Cortex of kidney (tissue), 1 donor: Measurements from ENCODE around the gene CEP85L.

Source experiments
- DNase-seq: peaks from one replicate; lab custom pipeline; 2025; lab: John Stamatoyannopoulos, UW

CEP85L gene

GRCh38 chr6:118660218-118660569 lies 8.8 kb upstream of the CEP85L start:
- no peak for DNase-seq

DNA sequence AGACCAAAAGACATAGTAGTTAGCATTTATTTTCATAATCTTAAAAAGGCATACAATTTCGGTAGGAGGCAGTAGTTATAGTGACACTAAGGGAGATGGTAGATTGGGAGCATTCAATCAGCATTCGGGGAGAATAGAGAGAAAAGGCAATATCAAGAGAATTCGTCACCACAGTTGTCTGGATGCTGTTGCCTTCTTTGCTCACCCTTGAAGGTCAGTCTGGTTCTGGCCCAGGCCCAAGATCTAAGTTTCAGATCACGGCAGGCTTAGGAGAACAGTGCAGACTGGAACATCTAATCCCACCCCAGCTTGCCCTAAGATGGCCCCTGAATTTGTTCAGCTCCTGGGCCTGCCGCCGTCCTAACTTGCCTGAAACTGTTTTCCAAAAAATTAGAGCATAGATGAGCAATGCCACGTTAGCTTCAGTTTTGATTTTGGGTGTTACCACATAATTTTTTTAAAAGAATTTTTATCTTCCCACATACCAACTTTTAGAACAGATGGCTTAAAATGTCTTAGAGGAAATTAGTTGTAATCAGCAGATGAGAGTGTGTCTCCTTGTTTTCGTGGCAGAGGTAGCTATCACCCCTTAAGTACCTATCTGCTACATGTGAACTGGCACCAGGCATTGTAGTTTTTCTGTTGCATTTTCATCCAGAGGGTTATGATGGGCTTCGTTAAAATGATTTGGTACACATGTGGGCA lies 8.3 kb upstream of the CEP85L start:
- no peak for DNase-seq

DNA sequence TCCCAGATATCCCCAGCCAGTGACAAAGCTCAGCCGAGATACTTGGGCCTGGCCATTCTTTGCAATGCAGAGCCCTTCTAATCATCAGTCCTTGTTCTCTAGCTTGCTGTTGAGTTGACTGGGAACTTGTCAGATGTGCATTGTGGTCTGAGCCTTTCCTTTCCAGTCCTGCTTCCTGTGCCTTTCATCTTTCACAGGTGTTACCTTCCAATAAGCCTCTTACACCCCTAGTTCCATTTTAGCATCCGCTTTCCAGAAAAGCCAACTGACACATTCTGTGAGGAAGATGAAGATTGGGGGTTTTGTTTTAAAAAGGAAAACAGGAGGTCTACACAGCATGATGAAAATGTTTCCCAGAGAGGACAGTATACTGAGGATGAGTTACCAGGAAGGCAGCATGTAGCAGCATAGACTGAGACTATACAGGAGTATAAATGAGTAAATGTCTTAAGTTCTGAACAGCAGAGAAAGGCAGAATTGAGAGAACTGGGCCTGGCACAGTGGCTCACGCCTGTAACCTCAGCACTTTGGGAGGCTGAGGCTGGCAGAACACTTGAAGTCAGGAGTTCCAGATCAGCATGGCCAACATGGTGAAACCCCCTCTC lies 5.6 kb upstream of the CEP85L start:
- no peak for DNase-seq

DNA sequence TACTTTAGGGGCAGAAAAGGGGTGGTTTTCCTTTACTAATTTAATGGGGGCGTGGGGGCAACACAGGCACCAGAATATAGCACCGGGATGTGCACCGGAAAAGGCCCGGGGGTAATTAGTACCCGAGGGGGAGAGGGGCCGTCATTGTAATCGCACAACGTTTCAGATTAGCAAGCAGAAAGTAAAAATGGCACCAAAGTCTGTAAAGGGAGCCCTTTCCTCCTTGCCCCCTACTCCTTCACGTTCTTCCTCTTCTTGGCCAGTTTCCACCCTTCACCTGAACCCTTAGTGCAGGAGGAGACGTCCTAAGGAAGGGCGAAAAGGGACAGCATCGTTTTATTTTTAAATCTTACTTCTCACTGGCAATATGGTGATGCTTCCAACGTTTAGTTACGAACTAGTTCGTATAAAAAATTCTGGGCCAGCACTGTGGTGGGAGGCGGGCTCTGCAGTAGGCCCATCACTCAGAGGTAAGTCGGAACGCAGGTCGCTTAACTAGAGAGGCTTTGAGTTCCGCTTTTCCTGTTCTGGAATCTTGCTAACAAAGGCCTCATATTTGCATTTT lies 742 bp upstream of the CEP85L start:
- DNase-seq: no peak

GRCh38 chr6:118650582-118651281 lies 659 bp downstream of the CEP85L start:
- no peak for DNase-seq

DNA sequence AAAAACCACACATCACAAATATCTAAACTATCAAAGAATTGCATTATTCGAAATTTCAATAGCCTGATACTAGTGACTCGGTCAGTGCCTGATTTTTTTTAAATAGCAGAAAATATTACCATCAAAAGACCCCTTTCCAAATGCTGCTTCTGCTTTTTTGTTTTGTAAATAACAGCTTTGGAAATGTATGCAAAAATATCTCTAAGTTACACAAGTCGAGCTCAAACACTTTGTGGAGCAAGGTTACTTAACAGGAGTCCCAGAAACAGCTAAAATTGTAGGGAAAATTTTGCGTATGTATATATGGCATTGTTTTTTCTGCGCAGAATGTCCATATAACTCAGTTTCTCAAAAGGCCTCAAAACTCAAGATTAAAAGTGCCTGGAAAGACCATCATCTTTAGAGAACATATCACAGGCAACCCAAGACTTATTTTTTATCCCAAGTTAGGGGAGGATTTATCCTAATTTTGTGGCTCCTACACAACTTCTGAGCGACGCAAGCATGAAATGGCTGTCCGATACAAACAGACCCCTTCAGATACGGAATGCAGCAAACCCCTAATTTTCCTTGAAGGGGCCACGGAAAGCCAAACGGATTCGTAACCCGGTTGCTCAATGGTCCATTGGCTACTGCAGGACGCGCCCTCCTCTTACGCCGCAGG lies 1.3 kb downstream of the CEP85L start:
- DNase-seq: no peak

GRCh38 chr6:118648866-118649554 lies 2.4 kb downstream of the CEP85L start:
- no peak for DNase-seq

DNA sequence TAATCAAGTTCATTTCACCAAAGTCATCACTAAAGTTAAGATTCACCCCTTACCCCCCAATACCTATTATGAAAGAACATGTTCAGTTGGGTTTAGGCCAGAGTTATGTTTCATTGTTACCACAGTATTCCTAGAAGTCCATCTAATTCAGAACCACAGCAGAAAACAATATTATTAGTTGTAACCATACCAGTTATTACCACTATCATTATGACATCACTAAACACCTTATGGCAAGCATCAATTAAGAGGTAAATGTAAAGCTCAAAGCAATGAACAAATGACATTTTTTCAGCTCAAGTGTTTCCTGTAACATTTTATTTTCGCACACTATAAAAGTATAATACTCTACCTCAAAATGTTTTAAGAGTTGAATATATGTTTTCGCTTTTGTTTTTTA lies 4.4 kb downstream of the CEP85L start:
- DNase-seq: no peak

GRCh38 chr6:118645395-118645794 lies 6.0 kb downstream of the CEP85L start:
- no peak for DNase-seq

DNA sequence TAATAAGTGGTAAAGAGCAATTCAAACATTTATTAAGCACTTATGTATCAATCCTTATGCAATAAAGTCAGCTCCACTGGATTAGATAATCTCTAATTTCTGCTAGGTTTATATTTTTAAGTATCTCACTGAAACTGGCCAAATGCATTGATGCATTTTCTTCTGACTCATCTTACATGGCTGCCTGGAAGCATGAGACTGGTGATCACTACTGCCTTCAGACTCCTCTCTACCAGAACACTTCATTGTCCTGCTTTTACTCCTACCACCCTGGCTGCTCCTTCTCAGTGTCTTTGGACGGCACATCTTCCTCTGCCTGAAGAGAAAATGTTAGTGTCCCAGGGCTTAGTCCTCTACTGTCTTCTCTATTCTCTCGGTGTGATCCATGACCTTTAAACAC lies 7.4 kb downstream of the CEP85L start:
- DNase-seq: no peak

- DNase-seq: no peak
Measured at GRCh38 chr6:118641042-118641441, 10.3 kb downstream of the CEP85L start.

GRCh38 chr6:118639054-118639964 lies 12.1 kb downstream of the CEP85L start:
- no peak for DNase-seq

GRCh38 chr6:118638288-118638687 lies 13.1 kb downstream of the CEP85L start:
- DNase-seq: no peak

GRCh38 chr6:118635909-118636735 lies 15.3 kb downstream of the CEP85L start:
- no peak for DNase-seq

- DNase-seq: no peak
Measured at GRCh38 chr6:118632359-118632758, 19.0 kb downstream of the CEP85L start.

DNA sequence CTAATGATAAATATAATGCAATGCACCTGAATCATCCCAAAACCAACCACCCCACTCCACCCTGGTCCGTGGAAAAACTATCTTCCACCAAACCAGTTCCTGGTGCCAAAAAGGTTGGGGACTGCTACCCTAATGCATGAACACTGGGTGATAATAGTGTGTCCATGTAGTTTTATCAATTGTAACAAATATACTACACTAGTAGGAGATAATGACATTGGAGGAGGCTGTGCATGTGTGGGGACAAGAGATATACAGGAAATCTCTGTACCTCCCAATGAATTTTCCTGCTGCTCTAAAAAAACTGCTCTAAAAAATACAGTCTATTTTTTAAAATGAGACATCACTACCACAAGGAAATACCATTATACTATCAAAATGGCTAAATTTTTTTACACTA lies 20.5 kb downstream of the CEP85L start:
- no peak for DNase-seq

GRCh38 chr6:118630067-118630466 lies 21.3 kb downstream of the CEP85L start:
- DNase-seq: no peak

DNA sequence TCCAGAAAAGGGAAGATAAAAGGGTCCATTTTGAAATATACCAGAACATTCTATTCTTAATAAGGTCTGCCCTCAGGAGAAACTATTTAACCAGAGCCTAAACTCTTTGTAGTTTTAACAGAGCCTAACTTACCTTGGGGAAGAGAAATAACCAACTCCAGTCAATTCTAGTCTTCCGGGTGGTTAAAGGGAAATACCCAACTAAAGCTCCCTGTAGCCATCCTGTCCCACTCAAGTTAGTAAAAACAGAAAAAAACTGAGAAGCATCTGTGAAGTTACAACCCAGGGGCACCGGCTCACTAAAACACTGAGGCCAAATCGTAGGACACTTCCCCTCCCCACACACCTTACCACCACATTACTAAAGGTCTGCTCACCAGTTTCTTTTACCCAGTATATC lies 23.7 kb downstream of the CEP85L start:
- DNase-seq: no peak

GRCh38 chr6:118625833-118626232 lies 25.6 kb downstream of the CEP85L start:
- no peak for DNase-seq
